Measurements from ENCODE around the gene CHST8.

GRCh38 chr19:33703438-33703750, 81.6 kb downstream of the CHST8 start:
- no peak for TF ChIP-seq SP1 (IDR thresholded peaks at IDR 0.05)
- no peak for TF ChIP-seq ZNF384 (IDR thresholded peaks at IDR 0.05)
- no peak for TF ChIP-seq SUZ12 (IDR thresholded peaks at IDR 0.05)
- TF ChIP-seq HDGF (IDR thresholded peaks at IDR 0.05; ENCODE audit: borderline replicate concordance), result no peak
- no peak for TF ChIP-seq FOXK2 (IDR thresholded peaks at IDR 0.05)
- TF ChIP-seq CTBP1 (IDR thresholded peaks at IDR 0.05; ENCODE audit: borderline replicate concordance), result no peak
- TF ChIP-seq LEF1 (IDR thresholded peaks at IDR 0.05; ENCODE audit: borderline replicate concordance), result no peak
- TF ChIP-seq BHLHE40 (IDR thresholded peaks at IDR 0.05; ENCODE audit: borderline replicate concordance), result no peak
- TF ChIP-seq FOXM1 (IDR thresholded peaks at IDR 0.05; ENCODE audit: borderline replicate concordance), result no peak
- TF ChIP-seq ARNT (IDR thresholded peaks at IDR 0.05), result no peak
- TF ChIP-seq TARDBP (IDR thresholded peaks at IDR 0.05), result no peak
- TF ChIP-seq NFRKB (IDR thresholded peaks at IDR 0.05), result no peak
- no peak for TF ChIP-seq ELF4 (IDR thresholded peaks at IDR 0.05)
